H1 (cell line): Measurements from ENCODE around the gene SLC6A6. TPM values are rescaled to one million over a fixed set of nuclear protein-coding genes. Genes with fewer than 3 reads are reported as not detected.

ENCODE experiments used
- CEBPB ChIP-seq: IDR thresholded peaks from 2 replicates; pipeline ENCODE4 v1.6.1; 2012; ENCODE audit warnings: low read depth, low read length
- GTF2F1 ChIP-seq: IDR thresholded peaks from 2 replicates; pipeline ENCODE4 v1.6.1; 2012; ENCODE audit warnings: low read depth, low read length, improper control_type of control experiment, borderline replicate concordance
- JUN ChIP-seq: IDR thresholded peaks from 2 replicates; pipeline ENCODE4 v1.6.1; 2011; ENCODE audit warnings: low read depth, mild to moderate bottlenecking, improper control_type of control experiment, low read length
- RNF2 ChIP-seq: fragments of 200-900, 300-1000 bp; sonication (generic); IDR thresholded peaks from 2 replicates; pipeline ENCODE4 v1.7.1; 2016; ENCODE audit warnings: borderline replicate concordance, low read depth, mild to moderate bottlenecking, antibody characterized with exemption, low read length; ENCODE audit not compliant: poor library complexity, severe bottlenecking; ENCODE audit errors: missing control alignments
- SIN3A ChIP-seq, 2 experiments: IDR thresholded peaks in 1 of 2; conservative IDR thresholded peaks in 1 of 2; 2 replicates each; pipeline ENCODE4 v1.6.1; 2011 to 2012; ENCODE audit warnings: low read length in 2 of 2, improper control_type of control experiment in 1 of 2, low read depth in 1 of 2, mild to moderate bottlenecking in 1 of 2
- TCF12 ChIP-seq: IDR thresholded peaks from 2 replicates; pipeline ENCODE4 v1.6.1; 2011; ENCODE audit warnings: low read depth, mild to moderate bottlenecking, low read length
- polyA plus RNA-seq, 7 experiments: library from polyadenylated mRNA; depleted of rRNA in 3 of 7; stranded (reverse) in 5 of 7; unstranded in 2 of 7; fragments of >200 nt in 5 of 7; fragments of 200-250 nt in 2 of 7; gene quantifications; 1 replicate in 5 of 7; 2 replicates in 1 of 7; 4 replicates in 1 of 7; pipeline versions ENCODE4 v1.2.1 to v1.2.3, GENCODE V29; 2011 to 2013; ENCODE audit warnings: missing spikeins in 2 of 7, mixed read lengths in 2 of 7
- total RNA-seq: library from RNA; stranded (reverse); fragmentation: NEBNext Ultra II Directional; extraction: Animal tissue kit (Norgen Biotek cat#: 25700); gene quantifications from 2 replicates; pipeline ENCODE4 v1.2.1, GENCODE V29; 2021

SLC6A6 gene
- total and polyA plus RNA-seq, 2 of the 8 experiments (the other 6 are each of a cell fraction or from before 2014, with no cell fraction given): 66.2 to 144 TPM

DNA sequence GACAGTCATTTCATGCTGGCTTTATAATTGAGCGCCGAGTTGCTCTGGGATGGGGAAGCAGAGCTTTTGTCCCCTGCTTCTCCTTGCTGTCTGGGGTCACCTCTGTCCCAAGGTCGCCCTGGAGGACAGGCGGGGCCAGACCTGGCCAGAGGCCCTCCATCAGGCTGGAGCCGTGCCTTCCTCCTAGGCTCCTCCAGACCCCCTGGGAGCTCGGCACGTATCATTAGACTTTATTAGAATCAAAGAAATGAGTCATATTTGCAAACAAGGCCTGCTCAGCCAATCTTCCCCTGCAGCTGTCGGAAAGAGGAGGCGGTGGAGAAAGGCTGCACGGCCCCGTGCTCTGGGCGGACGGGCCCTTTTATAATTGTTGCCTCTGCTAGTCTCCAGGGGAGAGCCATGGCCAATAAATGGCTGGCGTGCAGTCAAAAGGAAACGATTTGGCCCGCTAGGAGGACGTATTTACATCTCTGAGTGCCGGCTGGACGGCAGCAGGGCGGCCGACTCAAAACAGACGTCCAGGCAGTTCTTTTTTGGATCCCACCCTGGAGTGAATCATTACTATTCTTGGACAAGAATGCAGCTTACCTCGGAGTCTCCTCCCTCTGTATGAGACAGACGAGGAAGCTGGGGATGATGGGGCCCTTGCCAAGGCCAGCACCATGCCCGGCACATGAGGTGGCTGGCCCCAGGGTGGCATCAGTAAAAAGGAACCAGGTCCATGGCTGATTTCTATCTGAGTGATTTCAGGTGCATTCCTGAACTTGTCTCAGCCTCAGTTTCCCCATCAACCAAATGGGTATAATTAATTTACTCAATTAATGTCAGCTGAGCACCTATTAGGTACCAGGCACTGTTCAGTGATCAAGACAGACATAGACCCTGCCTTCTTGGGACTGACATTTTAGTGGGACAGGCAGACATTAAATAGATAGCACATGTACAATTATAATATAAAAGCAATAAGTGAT is 50.6 kb downstream of the SLC6A6 start (continued):
- no peak for TF ChIP-seq RNF2
- TF ChIP-seq TCF12: no peak
- TF ChIP-seq CEBPB: no peak
- no peak for TF ChIP-seq JUN
- TF ChIP-seq GTF2F1: no peak
- no peak for TF ChIP-seq SIN3A (conservative IDR thresholded peaks at IDR 0.05 in 1 of 2, IDR thresholded peaks at IDR 0.05 in 1 of 2; ENCODE audit: low read depth in 1 of 2, low read length in 2 of 2)
- TF ChIP-seq, all 59 proteins: peak for 0
